Activated CD4-positive, alpha-beta T cell treated with anti-CD3 and anti-CD28 coated beads for 4 hours (primary cell): ENCODE measurements around the gene NBEA.
"Not testable (repeated sequence)": the region's sequence is repeated elsewhere in the genome, so short reads cannot be mapped to it uniquely, and the experiment has no call there.

Source experiments
- DNase-seq, 2 donors: peaks; one replicate each; pipeline ENCODE4 v3.0.0-alpha.2; 2020

NBEA gene

GRCh38 chr13:35393886-35394285, 451.8 kb downstream of the NBEA start:
- no peak for DNase-seq

GRCh38 chr13:35408285-35408684, 466.2 kb downstream of the NBEA start:
- not testable (repeated sequence) for DNase-seq

DNA sequence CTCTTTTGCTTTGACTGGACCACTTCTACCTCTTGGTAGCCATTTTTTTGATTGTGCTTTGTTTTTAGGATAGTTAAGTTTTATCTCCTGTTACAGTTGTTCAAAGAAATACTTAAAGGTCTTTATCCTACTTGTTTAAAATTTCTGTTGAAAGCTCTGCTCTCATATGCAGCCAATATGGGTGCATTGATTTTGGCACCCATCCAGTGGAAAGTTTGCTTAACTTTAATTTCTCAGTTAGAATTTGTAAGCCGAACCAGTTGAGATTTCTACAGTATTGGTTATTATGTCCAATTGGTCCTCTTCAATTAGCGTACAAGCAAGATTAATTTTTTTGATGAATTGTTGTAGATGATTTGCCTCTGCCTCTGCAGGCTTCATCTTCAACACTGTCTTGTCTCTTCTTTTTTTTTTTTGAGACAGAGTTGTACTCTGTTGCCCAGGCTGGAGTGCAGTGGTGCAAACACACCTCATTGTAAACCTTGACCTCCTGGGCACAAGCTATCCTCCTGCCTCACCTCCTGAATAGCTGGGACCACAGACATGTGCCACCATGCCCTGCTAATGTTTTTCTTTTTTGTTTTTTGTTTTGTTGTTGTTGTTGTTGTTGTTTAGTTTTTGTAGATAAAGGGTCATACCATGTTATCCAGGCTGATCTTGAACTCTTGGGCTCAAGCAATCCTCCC, 469.1 kb downstream of the NBEA start:
- DNase-seq, result no peak

DNA sequence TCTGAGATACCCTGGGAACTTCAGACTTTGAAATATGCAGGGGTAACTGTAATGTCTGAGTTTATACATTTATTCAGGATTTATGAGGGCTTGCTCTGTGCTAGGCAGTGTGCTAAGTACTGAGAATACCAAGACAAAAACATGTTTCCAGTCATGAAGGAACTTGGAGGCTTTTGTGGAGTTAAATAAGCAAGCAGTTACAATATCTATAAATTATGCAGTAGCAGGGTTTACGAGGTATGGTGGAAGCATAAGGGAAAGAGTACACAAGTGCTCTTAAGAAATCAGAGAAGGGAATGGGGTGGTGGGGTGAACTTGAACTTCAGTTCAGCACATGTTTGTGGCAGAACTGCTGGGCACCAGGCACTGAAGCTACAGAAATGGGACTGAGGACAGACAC, 506.4 kb downstream of the NBEA start:
- DNase-seq, result no peak

- no peak for DNase-seq
These were observed 507.8 kb downstream of the NBEA start for GRCh38 chr13:35449821-35450220.

GRCh38 chr13:35455022-35455421, 513.0 kb downstream of the NBEA start:
- DNase-seq, result no peak

- DNase-seq, result no peak
These were observed 515.2 kb downstream of the NBEA start for GRCh38 chr13:35457258-35457657.

GRCh38 chr13:35460061-35460460, 518.0 kb downstream of the NBEA start:
- DNase-seq, result no peak

DNA sequence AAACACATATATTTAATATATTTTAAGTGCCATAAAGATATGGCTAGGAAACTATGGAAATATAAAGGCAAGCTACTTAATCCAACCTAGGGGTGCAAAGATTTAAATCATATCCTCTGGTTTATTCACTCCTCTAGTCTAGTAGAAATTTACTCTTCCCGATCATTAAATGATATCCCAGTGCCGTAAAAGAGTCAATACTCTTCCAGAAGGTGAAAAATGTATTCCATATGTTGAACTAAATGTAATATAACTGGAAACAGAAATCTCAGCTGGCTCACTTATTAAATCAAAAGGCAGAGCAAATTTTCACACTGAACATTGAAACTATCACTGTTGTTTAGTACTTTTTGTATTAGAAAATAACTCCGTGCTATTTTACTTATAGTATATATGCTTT, 523.3 kb downstream of the NBEA start:
- DNase-seq, result no peak

- DNase-seq, result no peak
These were observed 526.1 kb downstream of the NBEA start for GRCh38 chr13:35468195-35468594.

GRCh38 chr13:35469806-35470525, 527.9 kb downstream of the NBEA start:
- no peak for DNase-seq

DNA sequence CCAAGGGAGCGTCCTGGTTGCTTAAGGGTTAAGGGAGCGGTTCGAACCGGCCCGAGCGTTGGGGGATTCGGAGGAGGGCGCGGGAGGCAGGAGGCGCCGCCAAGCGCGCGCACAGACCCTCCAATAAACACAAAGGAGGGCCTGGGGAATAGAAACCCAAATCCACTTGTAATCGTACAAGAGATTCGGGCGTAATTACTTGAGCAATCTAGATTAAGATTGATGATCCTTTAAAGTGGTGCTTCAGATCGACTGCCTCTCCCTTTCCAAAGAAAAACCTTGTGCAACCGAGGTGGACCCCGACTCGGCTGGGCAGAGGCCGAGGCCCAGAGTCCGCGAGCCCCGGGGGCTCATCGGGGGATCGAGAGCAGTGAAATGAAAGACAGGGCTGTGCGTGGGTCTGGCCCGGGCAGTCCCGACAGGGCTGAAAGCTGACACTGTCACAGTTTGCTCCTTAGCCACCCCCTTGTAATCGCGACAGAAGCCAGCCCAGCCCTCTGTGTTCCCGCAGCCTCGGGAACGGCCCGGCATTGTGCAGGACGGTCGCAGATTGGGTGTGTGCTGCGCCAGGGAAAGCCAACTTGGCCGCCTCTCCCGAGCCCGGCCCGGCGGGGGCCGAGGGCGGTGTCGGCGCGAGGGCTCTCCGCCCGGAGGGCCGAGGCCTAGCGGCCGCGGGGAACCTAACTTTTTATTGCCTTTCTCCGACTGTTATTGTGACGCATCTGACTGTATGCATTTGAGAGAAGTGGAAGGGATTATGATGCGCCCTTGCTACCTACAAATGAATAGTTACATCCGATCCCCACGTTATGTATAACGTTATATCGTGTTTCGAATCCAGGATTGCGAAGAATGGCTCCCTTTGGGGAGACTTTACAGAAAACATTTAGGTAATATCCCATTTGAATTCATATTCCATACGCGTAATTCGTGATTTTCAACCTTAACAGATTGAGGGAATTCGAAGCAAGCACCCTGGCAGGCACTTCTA, 528.9 kb downstream of the NBEA start:
- DNase-seq, result no peak

GRCh38 chr13:35471706-35472322, 529.7 kb downstream of the NBEA start:
- no peak for DNase-seq

DNA sequence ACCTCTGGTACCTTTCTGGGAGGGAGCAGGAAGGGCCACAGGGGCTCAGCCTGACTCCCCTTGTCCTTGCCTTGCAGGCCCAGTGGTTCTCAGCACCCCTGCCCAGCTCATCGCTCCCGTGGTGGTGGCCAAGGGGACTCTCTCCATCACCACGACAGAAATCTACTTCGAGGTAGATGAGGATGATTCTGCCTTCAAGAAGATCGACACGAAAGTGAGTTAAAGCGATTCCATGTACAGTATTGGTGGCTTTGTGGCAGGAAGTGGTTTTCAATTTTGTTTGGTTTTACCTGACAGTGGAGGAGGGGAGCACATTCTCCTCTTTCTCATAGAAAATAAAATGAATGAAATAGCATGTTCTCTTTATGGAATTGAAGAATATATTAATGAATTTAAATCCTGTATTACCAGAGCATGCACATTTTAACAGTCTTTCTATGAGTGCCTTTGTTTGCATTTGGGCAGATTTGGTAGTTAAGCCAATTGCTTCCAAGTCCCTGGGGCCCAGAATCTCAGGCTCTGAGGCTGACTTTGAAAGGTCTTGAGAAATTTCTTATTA, 530.3 kb downstream of the NBEA start:
- no peak for DNase-seq

- no peak for DNase-seq
These were observed 531.2 kb downstream of the NBEA start for GRCh38 chr13:35473206-35473775.

GRCh38 chr13:35473802-35474201, 531.7 kb downstream of the NBEA start:
- DNase-seq, result no peak

GRCh38 chr13:35474496-35475211, 532.6 kb downstream of the NBEA start:
- DNase-seq, result no peak

- DNase-seq, result no peak
These were observed 533.3 kb downstream of the NBEA start for GRCh38 chr13:35475212-35475959.

GRCh38 chr13:35475960-35476943, 534.2 kb downstream of the NBEA start, which contains the start of gene MAB21L1:
MAB21L1 (minus strand) TSS chr13:35476689; CDS start chr13:35476138, 551 bp downstream.
- no peak for DNase-seq
